Measurements from ENCODE around the gene CSRNP2.
"Not testable (repeated sequence)": the region's sequence is repeated elsewhere in the genome, so short reads cannot be mapped to it uniquely, and the experiment has no call there.

The CSRNP2 gene

GRCh38 chr12:51028813-51029150 is 54.6 kb downstream of the CSRNP2 start:
- in situ Hi-C loops (cut with MboI; ENCODE audit: low sequenced_read_pairs): no loop called here

- in situ Hi-C loops (cut with MboI; ENCODE audit: low sequenced_read_pairs): no loop called here
Observed at GRCh38 chr12:51028126-51028812, 55.1 kb downstream of the CSRNP2 start.

GRCh38 chr12:51027342-51027835 is 56.0 kb downstream of the CSRNP2 start:
- in situ Hi-C loops (cut with MboI; ENCODE audit: low sequenced_read_pairs): no loop called here

GRCh38 chr12:51025836-51026638 is 57.4 kb downstream of the CSRNP2 start, which contains the start of gene SLC11A2:
Gene SLC11A2 (minus strand): TSS chr12:51026384. CDS start chr12:51010728, 15,656 bp downstream.
- in situ Hi-C loops (cut with MboI; ENCODE audit: low sequenced_read_pairs): no loop called here

- in situ Hi-C loops (cut with MboI; ENCODE audit: low sequenced_read_pairs): no loop called here
Observed at GRCh38 chr12:51025338-51025835, 58.0 kb downstream of the CSRNP2 start.

- in situ Hi-C loops (cut with MboI; ENCODE audit: low sequenced_read_pairs): no loop called here
Observed at GRCh38 chr12:51023625-51024382, 59.6 kb downstream of the CSRNP2 start.

DNA sequence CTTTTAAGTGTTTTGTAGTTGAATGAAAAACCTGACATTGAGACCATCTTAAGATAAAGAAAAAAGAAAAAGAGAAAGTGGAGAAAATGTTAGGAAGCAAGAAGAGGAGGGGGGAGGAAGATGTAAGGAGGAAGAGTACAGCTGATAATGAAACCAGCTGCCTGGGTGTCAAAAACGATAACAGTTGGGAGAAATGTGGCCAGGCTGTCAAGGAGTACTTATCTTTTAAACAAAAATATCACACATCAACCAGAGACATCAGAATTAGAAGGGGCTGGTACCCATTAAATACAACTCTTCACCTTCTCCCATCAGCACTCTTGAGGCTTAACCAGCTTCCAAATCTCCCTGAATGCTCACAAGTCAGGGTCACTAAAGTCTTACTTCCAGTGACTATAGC is 61.7 kb downstream of the CSRNP2 start:
- in situ Hi-C loops (cut with MboI; ENCODE audit: low sequenced_read_pairs): no loop called here

GRCh38 chr12:51020448-51021182 is 62.8 kb downstream of the CSRNP2 start:
- in situ Hi-C loops (cut with MboI; ENCODE audit: low sequenced_read_pairs): no loop called here

DNA sequence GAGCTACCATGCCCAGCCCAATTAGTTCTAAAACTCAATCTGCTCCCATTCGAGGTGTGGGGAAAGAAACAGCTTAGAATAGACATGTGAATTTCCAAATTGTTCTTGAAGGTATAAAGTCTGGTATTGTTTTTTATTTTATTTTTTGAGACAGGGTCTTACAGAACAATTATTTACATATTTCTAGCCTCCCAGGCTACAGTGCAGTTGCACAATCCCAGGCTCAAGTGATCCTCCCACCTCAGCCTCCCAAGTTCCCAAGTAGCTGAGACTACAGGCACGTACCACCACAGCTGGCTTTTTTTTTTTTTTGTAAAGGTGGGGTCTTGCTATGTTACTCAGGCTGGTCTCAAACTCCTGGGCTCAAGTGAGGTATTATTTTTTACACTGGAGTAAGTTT is 63.5 kb downstream of the CSRNP2 start:
- in situ Hi-C loops (cut with MboI; ENCODE audit: low sequenced_read_pairs): no loop called here

GRCh38 chr12:51018956-51019355 is 64.4 kb downstream of the CSRNP2 start:
- in situ Hi-C loops (cut with MboI; ENCODE audit: low sequenced_read_pairs): no loop called here

GRCh38 chr12:51017452-51017851 is 65.9 kb downstream of the CSRNP2 start:
- in situ Hi-C loops (cut with MboI; ENCODE audit: low sequenced_read_pairs): no loop called here

GRCh38 chr12:51014467-51014866 is 68.9 kb downstream of the CSRNP2 start:
- in situ Hi-C loops (cut with MboI; ENCODE audit: low sequenced_read_pairs): not testable (repeated sequence)

- in situ Hi-C loops (cut with MboI; ENCODE audit: low sequenced_read_pairs): no loop called here
Observed at GRCh38 chr12:51013441-51013840, 70.0 kb downstream of the CSRNP2 start.

DNA sequence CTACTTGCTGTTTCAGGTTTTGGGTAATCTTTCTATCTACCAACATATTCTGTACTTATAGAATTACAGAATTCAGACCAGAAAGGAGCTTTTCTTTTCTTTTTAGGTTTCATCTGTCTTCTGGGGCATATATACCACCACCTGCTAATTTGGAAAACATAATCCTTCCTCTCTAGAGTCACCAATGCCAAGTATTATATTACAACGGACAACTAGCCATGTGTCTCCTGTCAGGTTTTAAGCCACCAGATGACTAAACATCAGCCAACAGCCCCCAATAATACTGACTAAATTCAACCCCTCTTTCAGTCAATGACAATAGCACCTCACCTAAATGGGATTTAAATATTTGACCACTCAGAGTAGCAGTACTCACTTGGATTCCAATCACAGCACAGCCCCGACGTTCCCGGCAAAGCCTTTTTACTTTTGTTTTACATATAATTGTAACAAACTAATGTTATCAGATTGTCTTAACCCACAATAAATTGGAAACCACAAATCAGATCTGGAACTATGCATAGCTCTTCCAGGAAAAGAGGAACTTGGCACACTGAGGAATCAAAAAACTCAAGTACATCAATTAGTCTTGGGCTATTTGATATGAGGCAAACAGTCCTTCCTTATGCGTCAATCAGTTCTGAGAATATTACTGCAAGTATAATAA is 70.7 kb downstream of the CSRNP2 start:
- in situ Hi-C loops (cut with MboI; ENCODE audit: low sequenced_read_pairs): no loop called here

- in situ Hi-C loops (cut with MboI; ENCODE audit: low sequenced_read_pairs): no loop called here
Observed at GRCh38 chr12:51011955-51012354, 71.4 kb downstream of the CSRNP2 start.

Measured in HL-60/S4 treated with phorbol 12-myristate 13-acetate at 8.2 ng/mL for 4 days and 3 days (cell line).